ENCODE measurements around the gene SKA3. TPM values are rescaled to one million over a fixed set of nuclear protein-coding genes. Genes with fewer than 3 reads are reported as not detected.
"Not testable (repeated sequence)": the region's sequence is repeated elsewhere in the genome, so short reads cannot be mapped to it uniquely, and the experiment has no call there.

The SKA3 gene
- total RNA-seq, 1 donor from 2014 or later, result 5.4 TPM

DNA sequence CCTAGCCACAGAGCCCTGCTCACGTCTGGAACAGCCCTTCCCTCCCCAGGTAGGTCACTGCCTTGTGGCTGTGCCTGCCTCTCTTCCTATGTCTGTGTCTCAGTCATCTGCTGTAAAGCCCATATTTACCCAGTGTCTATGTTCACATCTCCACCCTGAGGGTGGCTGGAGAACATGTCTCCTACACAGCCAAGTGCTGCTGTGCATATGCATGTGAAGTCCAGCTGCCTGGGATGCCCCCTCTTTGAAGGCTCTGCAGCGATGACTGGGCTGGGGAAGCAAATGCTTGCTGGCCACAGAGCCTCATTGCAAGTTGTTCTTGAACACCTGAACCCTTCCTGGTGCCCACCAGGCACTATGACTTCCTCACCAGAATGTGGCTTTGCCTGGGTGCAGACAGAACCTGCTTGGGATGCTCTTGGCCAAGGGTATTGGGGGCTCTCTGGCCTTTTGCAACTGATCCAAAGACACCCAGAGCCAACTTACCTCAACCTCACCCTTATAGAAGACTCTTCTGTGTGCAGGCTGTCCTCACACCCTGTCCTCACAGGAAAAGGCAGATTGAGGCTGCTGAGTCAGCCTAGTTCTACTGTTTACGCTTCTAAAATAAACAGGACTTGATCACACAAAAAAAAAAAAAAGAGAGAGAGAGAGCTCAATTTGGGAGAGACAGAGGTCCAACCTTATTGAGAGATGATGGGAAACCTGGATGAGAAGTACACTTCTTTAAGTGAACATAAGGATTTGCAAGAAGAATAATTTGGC, 26.6 kb upstream of the SKA3 start:
- intact Hi-C loops (cut with DNase I), result no loop called here
- no peaks in the 10 kb centered on the region for H3K36me3 ChIP-seq
- TF ChIP-seq POLR2AphosphoS5 (IDR thresholded peaks at IDR 0.05; ENCODE audit: insufficient read depth in 1 of 2, low read depth in 1 of 2) (no peak), POLR2A (IDR thresholded peaks at IDR 0.05) (no peak)
- TF ChIP-seq, protein P1, sequence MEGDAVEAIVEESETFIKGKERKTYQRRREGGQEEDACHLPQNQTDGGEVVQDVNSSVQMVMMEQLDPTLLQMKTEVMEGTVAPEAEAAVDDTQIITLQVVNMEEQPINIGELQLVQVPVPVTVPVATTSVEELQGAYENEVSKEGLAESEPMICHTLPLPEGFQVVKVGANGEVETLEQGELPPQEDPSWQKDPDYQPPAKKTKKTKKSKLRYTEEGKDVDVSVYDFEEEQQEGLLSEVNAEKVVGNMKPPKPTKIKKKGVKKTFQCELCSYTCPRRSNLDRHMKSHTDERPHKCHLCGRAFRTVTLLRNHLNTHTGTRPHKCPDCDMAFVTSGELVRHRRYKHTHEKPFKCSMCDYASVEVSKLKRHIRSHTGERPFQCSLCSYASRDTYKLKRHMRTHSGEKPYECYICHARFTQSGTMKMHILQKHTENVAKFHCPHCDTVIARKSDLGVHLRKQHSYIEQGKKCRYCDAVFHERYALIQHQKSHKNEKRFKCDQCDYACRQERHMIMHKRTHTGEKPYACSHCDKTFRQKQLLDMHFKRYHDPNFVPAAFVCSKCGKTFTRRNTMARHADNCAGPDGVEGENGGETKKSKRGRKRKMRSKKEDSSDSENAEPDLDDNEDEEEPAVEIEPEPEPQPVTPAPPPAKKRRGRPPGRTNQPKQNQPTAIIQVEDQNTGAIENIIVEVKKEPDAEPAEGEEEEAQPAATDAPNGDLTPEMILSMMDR (IDR thresholded peaks at IDR 0.05), result no peak

DNA sequence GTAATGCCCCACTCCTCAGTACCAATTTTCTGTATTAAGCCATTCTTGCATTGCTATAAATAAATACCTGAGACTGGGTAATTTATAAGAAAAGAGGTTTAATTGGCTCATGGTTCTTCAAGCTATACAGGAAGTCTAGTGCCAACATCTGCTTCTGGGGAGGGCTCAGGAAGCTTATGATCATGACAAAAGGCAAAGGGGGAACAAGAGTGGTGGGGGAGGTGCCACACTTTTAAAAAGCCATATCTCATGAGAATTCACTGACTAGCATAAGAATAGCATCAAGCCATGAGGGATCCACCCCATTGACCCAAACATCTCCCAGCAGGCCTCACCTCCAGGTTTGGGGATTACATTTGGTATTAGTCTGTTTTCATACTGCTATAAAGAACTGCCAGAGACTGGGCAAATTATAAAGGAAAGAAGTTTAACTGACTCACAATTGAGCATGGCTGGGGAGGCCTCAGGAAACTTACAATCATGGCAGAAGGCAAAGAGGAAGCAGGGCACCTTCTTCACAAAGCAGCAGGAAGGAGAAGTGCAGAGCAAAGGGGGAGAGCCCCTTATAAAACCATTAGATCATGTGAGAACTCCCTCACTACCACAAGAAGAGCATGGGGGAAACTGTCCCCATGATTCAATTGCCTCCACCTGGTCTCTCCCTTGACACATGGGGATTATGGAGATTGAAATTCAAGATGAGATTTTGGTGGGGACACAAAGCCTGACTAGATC, 25.3 kb upstream of the SKA3 start:
- H3K9me3 ChIP-seq; H3K36me3 ChIP-seq; H3K4me3 ChIP-seq; DNase-seq (ENCODE audit: extremely low spot score in 2 of 2); H3K27me3 ChIP-seq; intact Hi-C loops (cut with DNase I); H3K4me1 ChIP-seq; H3K27ac ChIP-seq: not testable (repeated sequence)

More for the DNA sequence above, 26.6 kb upstream of the SKA3 start:
- DNase-seq (ENCODE audit: extremely low spot score in 2 of 2), result no peak
- H3K9me3 ChIP-seq, result no peaks in the 10 kb centered on the region
- H3K27me3 ChIP-seq, result no peaks in the 10 kb centered on the region
- no peak overlapping the region for H3K4me3 ChIP-seq
- no peaks in the 10 kb centered on the region for H3K4me1 ChIP-seq
- no peak overlapping the region for H3K27ac ChIP-seq

DNA sequence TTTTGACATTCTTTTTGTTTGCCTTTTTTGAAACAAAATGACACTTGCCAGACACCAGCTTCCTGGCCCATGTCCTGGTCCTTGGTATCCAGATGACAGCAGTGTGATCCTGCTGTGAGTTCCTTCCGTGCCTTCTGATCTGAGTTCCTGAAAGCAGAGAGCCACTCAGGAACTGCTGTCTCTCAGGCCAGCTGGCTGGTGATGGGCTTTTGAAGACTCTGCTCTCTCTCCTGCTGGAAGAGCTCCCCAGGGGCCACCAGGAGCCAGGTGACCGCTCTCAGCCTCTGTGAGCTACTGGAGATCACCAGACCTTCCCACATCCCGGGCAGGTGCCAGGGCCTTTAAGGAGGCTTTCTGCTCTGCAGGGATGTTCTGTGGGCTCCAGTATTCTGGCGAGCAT, 22.0 kb upstream of the SKA3 start:
- H3K27me3 ChIP-seq; H3K4me1 ChIP-seq; H3K36me3 ChIP-seq; H3K9me3 ChIP-seq; DNase-seq (ENCODE audit: extremely low spot score in 2 of 2); H3K4me3 ChIP-seq; H3K27ac ChIP-seq; intact Hi-C loops (cut with DNase I): not testable (repeated sequence)

DNA sequence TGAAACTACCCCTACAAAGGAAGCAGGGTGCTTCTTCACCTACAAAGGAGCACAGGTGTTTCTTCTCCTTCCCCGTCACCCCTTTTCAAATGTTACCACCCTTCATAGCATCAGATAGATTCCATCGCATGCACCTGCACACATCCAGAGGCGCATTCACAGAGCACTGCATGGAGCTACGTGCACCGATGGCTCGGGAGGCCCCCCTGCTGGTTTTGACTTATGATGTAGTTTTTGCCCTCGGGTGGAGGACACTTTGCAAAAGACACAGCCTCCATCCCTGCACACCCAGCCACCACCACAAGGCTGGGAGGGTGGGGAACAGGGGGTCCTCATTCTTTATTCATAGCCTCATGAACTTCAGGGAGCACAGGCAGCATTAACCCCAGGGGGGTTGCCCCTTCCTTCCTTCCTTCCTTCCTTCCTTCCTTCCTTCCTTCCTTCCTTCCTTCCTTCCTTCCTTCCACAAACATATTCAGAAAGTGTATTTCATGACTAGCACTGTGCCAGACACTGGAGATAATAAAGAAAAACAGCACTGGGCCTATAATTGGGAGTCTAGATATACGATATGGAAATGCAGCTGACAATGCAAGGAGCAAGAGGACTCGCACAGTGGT, 21.4 kb upstream of the SKA3 start:
- H3K27me3 ChIP-seq; H3K27ac ChIP-seq; intact Hi-C loops (cut with DNase I); H3K36me3 ChIP-seq; H3K9me3 ChIP-seq; H3K4me1 ChIP-seq; H3K4me3 ChIP-seq; DNase-seq (ENCODE audit: extremely low spot score in 2 of 2): not testable (repeated sequence)

GRCh38 chr13:21194756-21195155, 18.4 kb upstream of the SKA3 start:
- DNase-seq (ENCODE audit: extremely low spot score in 2 of 2); intact Hi-C loops (cut with DNase I); H3K27ac ChIP-seq; H3K4me1 ChIP-seq; H3K4me3 ChIP-seq; H3K27me3 ChIP-seq; H3K9me3 ChIP-seq; H3K36me3 ChIP-seq: not testable (repeated sequence)

- intact Hi-C loops (cut with DNase I); H3K4me1 ChIP-seq; H3K27ac ChIP-seq; DNase-seq (ENCODE audit: extremely low spot score in 2 of 2); H3K9me3 ChIP-seq; H3K27me3 ChIP-seq; H3K4me3 ChIP-seq; H3K36me3 ChIP-seq: not testable (repeated sequence)
These were observed 10.1 kb upstream of the SKA3 start for GRCh38 chr13:21186410-21186809.

DNA sequence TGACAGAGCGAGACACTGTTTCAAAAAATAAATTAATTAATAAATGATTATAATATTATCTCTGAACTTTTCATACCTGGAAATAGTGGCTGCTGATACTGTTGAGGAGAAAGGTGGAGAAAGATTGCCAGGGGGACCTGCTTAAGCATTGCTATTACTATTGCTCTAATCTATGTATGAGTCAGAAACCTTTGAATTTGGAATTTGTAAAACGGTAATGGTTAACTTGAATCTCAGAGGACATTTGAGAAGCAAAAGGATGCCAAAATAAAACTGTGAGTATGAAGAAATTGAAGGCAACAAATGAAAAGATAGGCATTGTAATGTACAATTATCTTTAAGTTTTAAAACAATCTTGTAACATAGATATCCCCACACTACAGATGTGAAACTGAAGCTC, 5.3 kb upstream of the SKA3 start:
- intact Hi-C loops (cut with DNase I), result loop anchor here (5.0 kb wide), 1 partner anchor 989 kb away; the partner anchor contains the start of gene GJB2
- Histone ChIP-seq H3K4me3 (no peak overlapping the region), H3K4me1 (peaks cover 15% of the 10 kb centered on the region), H3K27me3 (no peaks in the 10 kb centered on the region), H3K9me3 (no peaks in the 10 kb centered on the region), H3K36me3 (no peaks in the 10 kb centered on the region), H3K27ac (no peak overlapping the region)
- DNase-seq (ENCODE audit: extremely low spot score in 2 of 2), result no peak
- TF ChIP-seq, protein P1 (IDR thresholded peaks at IDR 0.05), result no peak
- no peak for TF ChIP-seq POLR2AphosphoS5 (IDR thresholded peaks at IDR 0.05; ENCODE audit: insufficient read depth in 1 of 2, low read depth in 1 of 2)
- TF ChIP-seq POLR2A (IDR thresholded peaks at IDR 0.05), result no peak
